C4-2B (cell line): ENCODE data around the gene LCN1.

Experiments
- ZFX ChIP-seq: fragments of 450-650 bp; IDR thresholded peaks from 2 replicates; pipeline ENCODE4 v1.6.1; 2017
- TF ChIP-seq, protein P1 (sequence below): fragments of 450-650 bp; conservative IDR thresholded peaks from 2 replicates; pipeline ENCODE4 v1.5.1; 2017; ENCODE audit warnings: mild to moderate bottlenecking

- no peak for TF ChIP-seq ZFX
- TF ChIP-seq, protein P1, sequence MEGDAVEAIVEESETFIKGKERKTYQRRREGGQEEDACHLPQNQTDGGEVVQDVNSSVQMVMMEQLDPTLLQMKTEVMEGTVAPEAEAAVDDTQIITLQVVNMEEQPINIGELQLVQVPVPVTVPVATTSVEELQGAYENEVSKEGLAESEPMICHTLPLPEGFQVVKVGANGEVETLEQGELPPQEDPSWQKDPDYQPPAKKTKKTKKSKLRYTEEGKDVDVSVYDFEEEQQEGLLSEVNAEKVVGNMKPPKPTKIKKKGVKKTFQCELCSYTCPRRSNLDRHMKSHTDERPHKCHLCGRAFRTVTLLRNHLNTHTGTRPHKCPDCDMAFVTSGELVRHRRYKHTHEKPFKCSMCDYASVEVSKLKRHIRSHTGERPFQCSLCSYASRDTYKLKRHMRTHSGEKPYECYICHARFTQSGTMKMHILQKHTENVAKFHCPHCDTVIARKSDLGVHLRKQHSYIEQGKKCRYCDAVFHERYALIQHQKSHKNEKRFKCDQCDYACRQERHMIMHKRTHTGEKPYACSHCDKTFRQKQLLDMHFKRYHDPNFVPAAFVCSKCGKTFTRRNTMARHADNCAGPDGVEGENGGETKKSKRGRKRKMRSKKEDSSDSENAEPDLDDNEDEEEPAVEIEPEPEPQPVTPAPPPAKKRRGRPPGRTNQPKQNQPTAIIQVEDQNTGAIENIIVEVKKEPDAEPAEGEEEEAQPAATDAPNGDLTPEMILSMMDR: no peak
Measured at GRCh38 chr9:135484460-135485277, 36.6 kb upstream of the LCN1 start.
